Hepatocyte (in vitro differentiated cells): ENCODE data around the gene DOK6. TPM values are rescaled to one million over a fixed set of nuclear protein-coding genes. Genes with fewer than 3 reads are reported as not detected.

Experiments
- DNase-seq: peaks from one replicate; pipeline ENCODE4 v3.0.0-alpha.2; 2016; ENCODE audit warnings: low spot score
- H2AFZ ChIP-seq: fragments of 200-600 bp; sonication (generic); 2 replicates; pipeline ENCODE4 v1.6.0; 2016; ENCODE audit warnings: antibody characterized with exemption, mild to moderate bottlenecking
- H3K27ac ChIP-seq: fragments of 200-600 bp; sonication (generic); 2 replicates; pipeline ENCODE4 v1.5.1; 2016; ENCODE audit warnings: mild to moderate bottlenecking
- H3K27me3 ChIP-seq: fragments of 200-600 bp; sonication (generic); 2 replicates; pipeline ENCODE4 v1.6.1; 2016
- H3K36me3 ChIP-seq: fragments of 200-600 bp; sonication (generic); replicated peaks from 2 replicates; pipeline ENCODE4 v1.5.1; 2016; ENCODE audit warnings: low read depth; ENCODE audit not compliant: insufficient read depth
- H3K4me1 ChIP-seq: fragments of 200-600 bp; sonication (generic); 2 replicates; pipeline ENCODE4 v1.5.1; 2016; ENCODE audit warnings: mild to moderate bottlenecking, moderate library complexity; ENCODE audit not compliant: insufficient read depth
- H3K4me2 ChIP-seq: fragments of 200-600 bp; sonication (generic); 2 replicates; pipeline ENCODE4 v1.6.0; 2016
- H3K4me3 ChIP-seq: fragments of 200-600 bp; sonication (generic); 2 replicates; pipeline ENCODE4 v1.5.1; 2016; ENCODE audit warnings: mild to moderate bottlenecking
- H3K79me2 ChIP-seq: fragments of 200-600 bp; sonication (generic); 2 replicates; pipeline ENCODE4 v1.6.0; 2017; ENCODE audit warnings: mild to moderate bottlenecking
- H3K9me2 ChIP-seq: fragments of 200-600 bp; sonication (generic); replicated peaks from 2 replicates; pipeline ENCODE4 v1.6.0; 2017; ENCODE audit warnings: mild to moderate bottlenecking; ENCODE audit not compliant: insufficient read depth
- H3K9me3 ChIP-seq: fragments of 200-600 bp; sonication (generic); 2 replicates; pipeline ENCODE4 v1.5.1; 2016; ENCODE audit warnings: low read depth, mild to moderate bottlenecking
- H4K20me1 ChIP-seq: fragments of 200-600 bp; sonication (generic); 2 replicates; pipeline ENCODE4 v1.6.0; 2016; ENCODE audit warnings: mild to moderate bottlenecking; ENCODE audit not compliant: insufficient read depth, poor library complexity, severe bottlenecking
- CTCF ChIP-seq: fragments of 200-600 bp; sonication (generic); IDR thresholded peaks from 2 replicates; pipeline ENCODE4 v1.5.1; 2016; ENCODE audit warnings: antibody characterized with exemption, mild to moderate bottlenecking; ENCODE audit not compliant: poor library complexity
- EZH2 ChIP-seq: fragments of 200-600 bp; sonication (generic); IDR thresholded peaks from 2 replicates; pipeline ENCODE4 v1.6.1; 2016; ENCODE audit warnings: antibody characterized with exemption, mild to moderate bottlenecking, borderline replicate concordance
- EZH2phosphoT487 ChIP-seq: fragments of 200-600 bp; sonication (generic); IDR thresholded peaks from one replicate; pipeline ENCODE4 v1.6.1; 2018; ENCODE audit warnings: antibody characterized with exemption, mild to moderate bottlenecking, low read depth, moderate library complexity; ENCODE audit not compliant: unreplicated experiment, severe bottlenecking
- WGBS: methylation state at CpG from one replicate; pipeline ENCODE4 v1.1.6; 2016; ENCODE audit warnings: low lambda C conversion rate; ENCODE audit errors: missing lambda C conversion rate; 5-methylcytosine and 5-hydroxymethylcytosine counted together
- polyA plus RNA-seq: library from polyadenylated mRNA; unstranded; fragments of >200 nt; fragmentation: Nextera tagmentation; extraction: Ambion mirVana; gene quantifications from 2 replicates; pipeline ENCODE4 v1.2.1, GENCODE V29; 2016
- total RNA-seq: library from RNA; depleted of rRNA; stranded (reverse); fragments of >200 nt; gene quantifications from 2 replicates; pipeline ENCODE4 v1.2.3, GENCODE V29; 2014

Gene DOK6
- total and polyA plus RNA-seq, 2 experiments from 2014 or later: 2.6 to 4.0 TPM

- no peaks in the 10 kb centered on the region for H3K4me1 ChIP-seq
- no peak overlapping the region for H3K4me2 ChIP-seq
- H3K27me3 ChIP-seq: no peaks in the 10 kb centered on the region
- no peak overlapping the region for H3K4me3 ChIP-seq
- H4K20me1 ChIP-seq: no peaks in the 10 kb centered on the region
- no peak for DNase-seq
- 43% methylated on average over 2 of the region's 2 CpGs for WGBS
- H2AFZ ChIP-seq: no peak overlapping the region
- no peak overlapping the region for H3K27ac ChIP-seq
- TF ChIP-seq EZH2 (no peak), EZH2phosphoT487 (no peak), CTCF (no peak)
- H3K79me2 ChIP-seq: no peaks in the 10 kb centered on the region
- no peaks in the 10 kb centered on the region for H3K36me3 ChIP-seq
- no peaks in the 10 kb centered on the region for H3K9me2 ChIP-seq
- no peaks in the 10 kb centered on the region for H3K9me3 ChIP-seq
These were observed 305.3 kb downstream of the DOK6 start for GRCh38 chr18:69705987-69706386.

- Histone ChIP-seq H3K9me2 (no peaks in the 10 kb centered on the region), H2AFZ (no peak overlapping the region), H3K4me3 (no peak overlapping the region), H3K4me2 (no peak overlapping the region), H3K4me1 (no peaks in the 10 kb centered on the region), H3K79me2 (no peaks in the 10 kb centered on the region), H3K36me3 (no peaks in the 10 kb centered on the region), H3K27ac (no peak overlapping the region), H3K9me3 (no peaks in the 10 kb centered on the region), H4K20me1 (no peaks in the 10 kb centered on the region), H3K27me3 (no peaks in the 10 kb centered on the region)
- 85% methylated on average over 7 of the region's 7 CpGs for WGBS
- TF ChIP-seq CTCF (no peak), EZH2 (no peak), EZH2phosphoT487 (no peak)
- DNase-seq: no peak
These were observed 308.2 kb downstream of the DOK6 start for GRCh38 chr18:69708844-69709243.

GRCh38 chr18:69715191-69715795, 314.6 kb downstream of the DOK6 start:
- no peaks in the 10 kb centered on the region for H3K36me3 ChIP-seq
- WGBS: 93% methylated on average over 7 of the region's 7 CpGs
- H2AFZ ChIP-seq: no peak overlapping the region
- H3K4me3 ChIP-seq: no peak overlapping the region
- no peaks in the 10 kb centered on the region for H3K79me2 ChIP-seq
- no peaks in the 10 kb centered on the region for H3K4me1 ChIP-seq
- H3K9me3 ChIP-seq: peaks cover 6% of the 10 kb centered on the region
- H3K27me3 ChIP-seq: no peaks in the 10 kb centered on the region
- no peaks in the 10 kb centered on the region for H4K20me1 ChIP-seq
- H3K9me2 ChIP-seq: no peaks in the 10 kb centered on the region
- H3K27ac ChIP-seq: no peak overlapping the region
- no peak for DNase-seq
- TF ChIP-seq EZH2 (no peak), CTCF (no peak), EZH2phosphoT487 (no peak)
- no peak overlapping the region for H3K4me2 ChIP-seq

GRCh38 chr18:69717586-69717985, 316.9 kb downstream of the DOK6 start:
- Histone ChIP-seq H3K4me3 (no peak overlapping the region), H3K27ac (no peak overlapping the region), H2AFZ (no peak overlapping the region), H3K4me2 (no peak overlapping the region), H3K27me3 (no peaks in the 10 kb centered on the region), H3K9me2 (no peaks in the 10 kb centered on the region), H3K79me2 (no peaks in the 10 kb centered on the region), H3K4me1 (no peaks in the 10 kb centered on the region), H4K20me1 (no peaks in the 10 kb centered on the region), H3K9me3 (peaks cover 6% of the 10 kb centered on the region), H3K36me3 (no peaks in the 10 kb centered on the region)
- DNase-seq: no peak
- WGBS: 92% methylated on average over 2 of the region's 2 CpGs
- TF ChIP-seq CTCF (no peak), EZH2 (no peak), EZH2phosphoT487 (no peak)
